NCI-H1930 (cell line): ENCODE measurements around the gene RXRA.
"Not testable (repeated sequence)": the region's sequence is repeated elsewhere in the genome, so short reads cannot be mapped to it uniquely, and the experiment has no call there.

Source experiments
- DNase-seq, 2 experiments: peaks; one replicate each; lab custom pipeline; 2025; lab: John Stamatoyannopoulos, UW

The RXRA gene

DNA sequence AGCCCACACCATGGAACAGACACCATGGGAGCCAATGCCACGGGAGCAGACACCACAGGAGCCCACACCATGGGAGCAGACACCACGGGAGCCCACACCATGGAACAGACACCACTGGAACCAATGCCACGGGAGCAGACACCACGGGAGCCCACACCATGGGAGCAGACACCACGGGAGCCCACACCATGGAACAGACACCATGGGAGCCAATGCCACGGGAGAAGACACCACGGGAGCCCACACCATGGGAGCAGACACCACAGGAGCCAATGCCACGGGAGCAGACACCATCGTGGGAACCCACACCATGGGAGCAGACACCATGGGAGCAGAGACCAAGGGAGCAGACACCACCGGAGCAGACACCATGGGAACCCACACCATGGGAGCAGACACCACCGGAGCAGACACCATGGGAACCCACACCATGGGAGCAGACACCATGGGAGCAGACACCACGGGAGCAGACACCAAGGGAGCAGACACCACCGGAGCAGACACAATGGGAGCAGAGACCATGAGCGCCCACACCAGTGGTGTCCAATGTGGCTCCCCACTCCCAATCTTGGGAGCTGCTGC, 17.5 kb upstream of the RXRA start:
- DNase-seq = not testable (repeated sequence)

DNA sequence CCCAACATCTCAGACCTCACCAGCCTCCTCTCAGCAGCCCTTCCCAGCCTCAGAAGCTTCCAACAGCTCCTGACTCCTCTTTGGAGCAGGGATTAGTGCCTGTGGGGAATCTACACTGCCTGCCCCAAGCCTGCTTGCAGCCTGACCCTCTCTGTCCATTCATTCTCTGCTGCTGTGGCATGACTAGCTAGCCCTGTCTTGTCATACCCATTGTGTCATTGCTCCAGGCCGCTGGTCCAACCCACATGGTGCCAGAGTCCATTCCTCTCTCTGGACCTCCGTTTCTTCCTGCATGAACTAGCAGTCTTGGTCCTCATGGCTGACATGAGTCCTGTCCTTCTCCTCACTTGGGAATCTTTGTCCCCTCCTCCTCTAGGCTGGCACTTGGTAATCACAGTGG, 12.8 kb upstream of the RXRA start:
- no peak for DNase-seq

DNA sequence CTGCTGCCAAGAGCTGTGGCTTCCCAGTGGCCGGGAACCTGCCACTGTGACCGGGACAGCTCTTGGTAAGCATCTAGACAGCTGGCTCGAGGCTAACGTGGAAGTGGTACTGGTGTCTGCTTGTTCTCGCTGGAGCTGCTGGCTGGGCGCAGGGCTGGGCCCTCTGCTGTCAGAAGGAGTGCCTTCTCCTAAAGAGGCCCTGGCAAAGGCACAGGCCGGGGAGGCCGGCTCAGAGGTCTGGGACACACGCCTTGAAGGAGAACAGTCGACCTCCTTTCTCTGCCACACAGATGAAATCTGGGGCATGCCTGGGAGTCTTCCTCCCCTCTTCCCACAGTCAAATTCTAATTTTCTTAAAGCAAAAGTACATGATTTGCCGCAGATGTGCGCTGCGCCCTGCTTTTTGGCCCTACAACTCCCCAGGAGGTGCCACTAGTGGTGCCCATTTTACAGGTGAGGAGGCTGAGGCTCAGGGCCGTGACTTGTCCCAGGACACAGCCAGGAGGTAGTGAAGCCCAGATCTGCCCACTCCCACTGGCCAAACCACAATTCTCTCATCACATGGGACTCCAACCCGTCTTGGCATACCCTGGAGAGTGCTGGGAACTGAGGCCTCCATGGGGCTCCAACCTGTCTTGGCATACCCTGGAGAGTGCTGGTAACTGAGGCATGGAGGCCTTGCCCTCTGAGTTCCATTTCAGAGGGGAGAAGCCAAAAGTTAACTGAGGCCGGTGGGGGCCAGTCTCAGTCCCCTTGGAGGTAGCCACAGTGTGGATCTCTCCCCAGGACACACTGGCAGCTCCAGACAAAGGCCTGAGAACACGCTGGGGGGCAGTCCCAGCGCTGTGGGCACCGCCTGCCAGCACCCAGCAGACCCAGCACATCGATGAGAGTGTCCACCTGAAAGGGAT, 12.0 kb upstream of the RXRA start:
- no peak for DNase-seq

DNA sequence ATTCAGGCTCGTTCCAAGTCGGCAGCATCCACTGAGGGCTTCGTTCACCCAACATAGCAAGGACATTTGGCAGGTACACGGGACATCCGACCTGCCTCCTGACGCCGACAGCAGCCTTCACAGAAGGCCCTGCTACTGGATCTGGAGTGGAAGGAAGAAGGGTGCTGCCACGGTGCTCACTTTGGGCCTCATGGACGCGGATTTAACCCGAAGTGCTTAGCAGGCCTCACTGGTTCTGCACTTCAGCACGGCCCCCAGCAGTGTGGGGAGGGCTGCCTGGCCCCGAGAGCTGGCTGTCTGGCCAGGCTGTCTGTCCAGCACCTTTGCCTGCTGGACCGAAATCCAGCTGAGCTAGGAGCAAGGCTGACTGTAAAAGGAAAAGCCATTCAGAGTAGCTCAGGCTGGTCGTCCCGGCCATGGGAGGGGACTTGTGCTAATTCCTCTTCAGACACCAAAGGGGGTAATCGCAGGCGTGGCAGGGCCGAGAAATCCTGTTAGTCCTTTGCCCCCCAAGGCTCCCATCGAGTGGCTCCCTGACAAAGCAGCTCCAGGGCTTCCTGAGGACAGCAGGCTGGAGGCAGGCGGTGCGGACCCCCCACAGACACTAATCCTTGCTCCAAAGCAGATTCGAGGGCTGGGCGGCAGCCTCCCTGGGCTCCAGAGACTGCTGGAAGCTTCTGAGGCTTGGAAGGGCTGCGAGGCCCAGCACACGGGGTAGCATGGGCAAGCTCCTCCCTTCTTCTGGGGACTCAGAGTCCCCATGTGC, 11.1 kb upstream of the RXRA start:
- DNase-seq = no peak

DNA sequence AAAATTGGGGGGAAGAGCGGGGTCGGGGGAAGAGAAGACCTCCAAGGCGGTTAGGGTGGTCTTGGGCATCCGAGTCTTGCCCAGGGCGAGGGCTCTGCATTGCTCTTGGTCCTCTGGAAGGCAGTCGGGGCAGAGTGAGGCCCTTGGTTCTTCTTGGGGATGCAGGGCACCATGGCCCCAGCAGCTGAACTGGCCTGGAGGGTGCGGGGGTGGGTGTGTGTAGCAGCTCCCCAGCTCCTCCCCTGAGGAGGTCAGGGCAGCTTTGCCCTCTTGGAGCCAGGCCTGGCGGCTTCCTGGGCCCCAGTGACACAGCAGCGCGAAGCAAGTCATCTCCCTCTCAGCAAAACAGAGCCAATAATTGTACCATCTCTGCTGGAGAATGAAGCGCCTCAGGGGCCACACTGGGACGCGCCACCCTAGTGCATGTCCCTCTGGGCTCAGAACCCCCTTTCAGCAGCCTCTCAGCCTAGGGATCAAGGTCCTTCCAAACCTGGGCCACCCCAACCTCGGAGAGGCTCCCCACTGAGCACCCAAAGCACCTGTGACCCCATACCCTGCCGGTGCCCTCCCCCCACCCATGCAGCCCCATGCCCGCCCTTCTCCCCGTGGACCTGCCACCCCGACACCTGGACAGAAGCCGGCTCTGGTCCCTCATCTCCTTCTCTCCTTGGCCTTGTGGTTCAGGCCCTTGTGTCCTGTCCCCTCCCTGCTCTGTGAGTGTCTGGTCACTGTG, 10.4 kb upstream of the RXRA start:
- no peak for DNase-seq

DNA sequence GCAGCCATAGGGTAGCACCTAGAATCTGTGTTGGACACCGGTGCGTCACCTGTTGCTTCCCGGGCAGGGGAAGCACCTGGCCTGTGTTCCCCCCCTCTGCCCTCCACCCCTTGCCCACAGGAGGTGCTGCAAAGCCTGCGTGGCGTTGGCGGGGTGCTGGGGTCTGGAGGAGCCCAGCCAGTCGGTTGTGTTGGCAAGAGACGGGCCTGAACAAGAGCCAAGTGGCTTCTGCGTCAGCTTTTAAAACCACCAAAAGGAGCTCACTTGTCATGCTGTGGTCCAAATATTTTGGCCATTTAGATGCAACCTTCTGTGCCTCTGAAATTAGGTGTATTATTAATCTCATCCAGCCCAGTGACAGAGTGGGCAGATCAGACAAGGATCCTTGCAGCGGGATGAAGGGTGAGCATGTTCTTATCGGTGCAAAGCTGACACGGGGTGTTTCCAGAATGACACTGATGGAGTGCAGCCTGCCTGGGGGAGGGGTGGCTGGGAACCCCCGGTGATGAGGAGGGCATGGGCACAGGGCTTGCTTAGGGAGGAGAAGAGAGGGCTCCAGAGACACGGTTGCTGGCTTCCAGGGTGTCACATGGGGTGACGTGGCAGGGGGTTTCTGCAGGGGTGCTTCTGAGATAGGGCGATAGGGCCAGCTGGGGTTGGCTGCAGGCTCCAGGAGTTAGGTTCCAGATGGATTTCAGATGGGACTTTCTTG, 9.7 kb upstream of the RXRA start:
- no peak for DNase-seq

DNA sequence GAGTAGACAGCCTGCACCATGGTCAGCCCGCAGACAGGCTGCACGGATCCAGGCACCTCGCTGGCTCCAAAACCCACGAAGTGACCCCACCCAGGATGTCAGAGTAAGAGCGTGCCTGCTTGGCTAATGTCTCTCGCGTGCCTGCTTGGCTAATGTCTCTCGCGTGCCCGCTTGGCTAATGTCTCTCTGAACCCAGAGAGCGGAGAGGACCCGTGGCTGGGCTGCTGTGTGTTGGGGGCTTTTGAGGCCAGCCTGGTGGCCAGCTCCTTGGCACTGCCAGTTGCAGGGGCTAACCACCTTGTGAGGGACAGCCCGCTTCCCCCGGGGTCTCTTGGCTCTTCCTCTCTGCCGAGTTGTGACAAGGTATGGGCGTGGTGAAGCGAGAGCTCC, 8.9 kb upstream of the RXRA start:
- DNase-seq = no peak

DNA sequence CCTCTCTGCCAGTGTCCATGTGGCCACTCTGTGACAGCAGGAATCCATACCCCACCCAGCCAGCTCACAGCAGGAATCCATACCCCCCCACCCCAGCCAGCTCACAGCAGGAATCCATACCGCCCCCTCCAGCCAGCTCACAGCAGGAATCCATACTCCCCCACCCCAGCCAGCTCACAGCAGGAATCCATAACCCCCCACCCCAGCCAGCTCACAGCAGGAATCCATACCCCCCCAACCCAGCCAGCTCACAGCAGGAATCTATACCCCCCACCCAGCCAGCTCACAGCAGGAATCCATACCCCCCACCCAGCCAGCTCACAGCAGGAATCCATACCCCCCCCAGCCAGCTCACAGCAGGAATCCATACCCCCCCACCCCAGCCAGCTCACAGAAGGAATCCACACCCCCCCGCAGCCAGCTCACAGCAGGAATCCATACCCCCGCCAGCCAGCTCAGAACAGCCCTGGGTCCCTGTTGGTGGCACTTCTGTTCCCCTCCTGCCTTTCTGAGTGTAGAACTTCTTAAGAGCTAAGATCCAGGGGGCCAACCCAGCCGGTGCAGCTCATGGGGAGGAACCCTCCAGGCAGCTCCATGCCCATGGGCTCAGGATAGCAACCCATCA, 8.4 kb upstream of the RXRA start:
- no peak for DNase-seq

DNA sequence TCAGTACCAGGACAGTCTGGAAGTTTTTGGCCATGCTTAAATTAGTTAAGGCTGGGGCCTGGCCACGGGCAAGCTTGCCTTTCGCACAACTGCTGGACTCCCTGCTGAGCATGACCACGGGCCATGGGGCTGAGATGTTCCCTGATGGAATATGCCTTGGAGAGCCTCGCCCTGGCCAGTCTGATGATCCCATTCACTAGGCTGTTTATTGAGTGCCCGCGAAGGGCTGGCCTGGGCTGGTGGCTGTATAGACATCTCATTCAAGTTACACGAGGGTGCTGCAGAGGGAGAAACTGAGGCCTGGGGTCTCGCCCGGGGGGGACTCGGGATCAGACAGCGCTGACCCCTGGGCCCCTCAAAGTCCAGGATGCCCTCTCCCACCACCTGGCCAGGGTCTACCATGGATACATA, 7.8 kb upstream of the RXRA start:
- no peak for DNase-seq

DNA sequence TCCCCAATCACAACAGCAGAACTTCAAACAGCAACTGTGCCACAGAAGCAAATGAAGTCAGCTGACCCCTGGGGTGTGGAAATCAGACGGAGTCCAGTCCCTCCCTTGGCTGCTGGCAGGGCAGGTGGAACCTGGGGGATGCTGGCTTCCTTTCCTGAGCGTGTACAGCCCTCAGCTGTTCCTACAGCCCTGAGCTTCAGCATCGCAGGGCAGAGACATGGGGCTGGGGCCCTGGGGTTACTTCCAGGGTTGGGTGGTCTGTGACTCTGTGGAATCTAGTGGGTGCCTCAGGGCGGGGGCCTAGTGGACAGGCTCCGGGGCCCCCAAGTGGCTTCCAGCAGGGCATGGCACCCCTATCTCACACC, 7.3 kb upstream of the RXRA start:
- DNase-seq = no peak

DNA sequence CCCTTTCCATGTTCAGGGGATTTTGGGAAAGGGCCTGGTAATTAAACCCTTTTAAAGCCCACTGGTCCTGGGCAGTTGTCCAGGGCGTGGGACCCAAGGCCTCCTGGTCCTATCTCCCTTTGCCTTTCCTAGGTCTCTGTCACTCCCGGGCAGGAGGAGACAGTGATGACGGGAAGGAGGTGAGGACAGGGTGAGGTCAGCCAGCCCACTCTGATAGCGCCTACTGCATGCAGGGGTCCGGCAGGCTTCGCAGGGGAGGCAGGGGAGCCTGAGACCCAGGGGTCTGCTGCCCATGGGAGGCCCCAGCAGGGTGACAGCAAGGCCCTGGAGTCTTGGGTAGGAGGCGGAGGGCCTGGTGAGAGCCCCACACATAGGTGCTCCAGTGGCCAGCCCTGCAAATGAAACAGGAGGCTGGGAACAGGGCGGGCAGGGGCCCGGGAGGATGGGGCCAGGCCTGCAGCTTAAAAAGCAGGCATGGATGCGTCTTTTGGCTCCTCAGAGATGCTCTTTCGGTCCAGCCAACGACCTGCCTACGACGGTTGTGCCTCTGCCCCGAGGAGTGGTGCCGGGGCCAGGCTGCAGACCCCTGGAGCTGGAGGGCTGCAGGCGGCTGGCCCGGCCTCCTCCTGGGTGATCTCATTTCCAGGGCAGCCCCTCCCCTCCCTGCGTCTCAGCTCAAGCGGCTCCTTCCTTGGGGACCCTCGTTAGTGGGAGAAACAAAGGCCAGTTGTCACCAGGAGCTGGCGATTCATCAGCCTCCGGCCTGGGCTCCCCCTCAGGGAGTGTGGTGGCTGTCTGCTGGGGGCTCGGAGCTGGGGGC, 6.7 kb upstream of the RXRA start:
- no peak for DNase-seq

DNA sequence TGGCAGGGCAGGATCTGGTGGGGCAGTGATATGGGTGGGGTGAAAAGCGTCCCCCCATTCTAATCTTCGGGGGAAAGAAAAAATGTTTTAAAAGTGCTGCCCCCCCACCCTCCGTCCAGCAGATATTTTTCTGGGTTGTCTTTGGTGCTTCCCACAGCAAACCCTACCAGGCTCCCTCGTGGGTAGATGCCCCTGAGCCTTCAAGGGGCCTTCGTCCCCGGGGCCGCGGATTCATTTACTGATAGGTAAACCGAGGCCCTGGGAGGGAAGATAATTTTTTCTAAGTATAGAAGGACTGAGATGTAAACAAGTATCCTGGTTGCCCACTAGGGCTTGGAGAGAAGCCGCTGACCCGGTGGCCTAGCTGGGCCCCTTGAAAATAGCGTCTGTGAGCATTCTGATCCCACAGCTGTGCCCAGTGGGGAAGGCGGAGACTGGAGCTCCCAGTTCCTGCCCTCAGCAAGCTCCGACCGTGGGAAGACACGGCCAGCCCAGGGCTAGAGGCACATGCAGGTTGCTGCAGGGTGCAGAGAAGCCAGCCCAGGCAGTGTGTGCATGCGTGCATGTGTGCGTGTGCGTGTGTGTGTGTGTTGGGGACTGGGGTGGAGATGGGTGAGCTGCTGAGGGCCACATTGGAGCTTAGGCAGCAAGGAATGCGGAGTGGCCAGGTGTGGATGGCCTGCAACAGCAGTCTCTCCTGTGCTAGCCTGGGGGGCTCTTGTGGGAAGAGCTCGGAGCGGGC, 6.0 kb upstream of the RXRA start:
- no peak for DNase-seq

DNA sequence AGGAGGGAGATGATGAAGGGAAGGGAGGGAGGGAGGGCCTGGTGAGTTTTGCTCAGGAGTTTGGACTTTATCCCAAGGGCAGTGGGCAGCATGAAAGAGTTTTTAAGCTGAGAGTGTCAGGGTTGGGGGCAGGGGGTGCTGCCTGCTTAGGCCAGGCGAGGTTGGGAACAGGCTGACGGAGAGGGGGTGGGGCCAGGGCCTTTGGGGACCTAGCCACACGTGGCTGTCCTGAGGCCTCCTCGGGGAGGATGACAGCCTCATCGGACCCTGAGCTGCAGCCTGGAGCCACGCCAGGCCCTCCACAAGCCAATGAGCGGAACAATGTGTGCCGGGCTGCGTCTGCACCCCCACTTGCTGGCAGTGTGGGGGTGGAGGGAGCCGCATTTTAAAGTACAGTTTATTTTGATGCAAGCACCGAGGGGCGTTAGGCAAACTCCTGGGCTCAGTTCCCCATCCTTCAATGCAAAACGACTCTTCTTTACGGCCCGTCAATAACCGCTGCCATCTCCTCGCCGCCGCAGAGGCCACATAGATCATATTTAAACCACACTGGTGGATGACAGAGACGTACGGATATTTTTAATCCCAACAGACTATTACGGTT, 5.3 kb upstream of the RXRA start:
- no peak for DNase-seq

DNA sequence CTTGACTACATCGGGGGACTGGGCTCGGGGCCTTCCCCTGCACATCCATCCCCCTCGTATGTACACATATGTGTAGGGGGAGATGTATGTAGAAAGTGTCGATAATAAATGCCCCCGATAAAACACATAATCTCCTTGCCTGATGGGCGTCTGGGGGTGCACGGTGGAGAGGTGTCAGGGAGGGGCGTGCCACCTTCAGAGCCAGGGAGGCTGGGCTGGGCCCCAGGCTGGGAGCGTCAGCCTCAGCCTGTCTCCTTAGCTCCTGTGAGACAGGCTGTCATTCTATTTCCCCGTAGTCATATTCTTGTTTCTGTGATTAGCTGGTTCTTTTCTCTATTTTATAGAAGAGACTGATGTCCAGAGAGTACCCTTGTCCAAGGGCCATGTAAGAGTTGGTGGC, 4.7 kb upstream of the RXRA start:
- no peak for DNase-seq

DNA sequence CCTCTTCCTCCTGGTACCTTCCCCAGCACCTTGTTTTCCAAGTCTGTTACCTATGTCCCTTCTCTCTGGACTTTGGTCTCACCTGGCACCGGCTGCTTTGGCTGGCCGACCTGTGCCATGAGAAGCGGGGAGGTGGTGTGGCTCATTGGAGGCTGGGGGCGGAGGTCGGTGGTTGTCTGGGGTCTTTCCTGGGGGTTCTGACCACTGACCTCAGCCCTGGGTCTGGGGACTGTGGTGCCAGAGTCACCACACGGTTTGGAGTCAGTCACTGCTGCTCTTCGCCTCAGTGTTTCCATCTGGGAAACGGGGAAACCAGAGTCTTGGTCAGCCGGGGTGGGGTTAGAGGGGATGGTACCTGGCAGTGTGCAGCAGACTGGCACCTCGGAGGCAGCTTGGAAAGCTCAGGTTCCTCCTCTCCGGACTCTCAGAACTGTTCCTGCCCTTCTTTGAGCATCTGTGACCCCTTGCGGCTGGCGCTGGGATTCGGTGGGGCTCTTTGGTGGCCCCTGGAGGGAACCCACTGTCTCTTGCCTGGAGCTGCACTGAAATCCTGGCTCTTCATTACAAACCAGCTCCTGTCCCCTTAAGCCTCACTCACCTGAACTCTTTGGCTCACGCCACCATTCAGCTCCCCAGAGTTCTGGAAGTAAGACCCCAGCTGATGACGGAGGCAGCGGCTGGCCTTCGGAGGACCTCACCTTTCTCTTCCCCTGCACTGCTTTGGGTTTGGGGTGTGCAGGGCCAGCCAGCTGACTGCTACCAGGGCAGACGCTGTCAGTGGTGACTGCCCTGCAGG, 4.1 kb upstream of the RXRA start:
- DNase-seq = no peak

DNA sequence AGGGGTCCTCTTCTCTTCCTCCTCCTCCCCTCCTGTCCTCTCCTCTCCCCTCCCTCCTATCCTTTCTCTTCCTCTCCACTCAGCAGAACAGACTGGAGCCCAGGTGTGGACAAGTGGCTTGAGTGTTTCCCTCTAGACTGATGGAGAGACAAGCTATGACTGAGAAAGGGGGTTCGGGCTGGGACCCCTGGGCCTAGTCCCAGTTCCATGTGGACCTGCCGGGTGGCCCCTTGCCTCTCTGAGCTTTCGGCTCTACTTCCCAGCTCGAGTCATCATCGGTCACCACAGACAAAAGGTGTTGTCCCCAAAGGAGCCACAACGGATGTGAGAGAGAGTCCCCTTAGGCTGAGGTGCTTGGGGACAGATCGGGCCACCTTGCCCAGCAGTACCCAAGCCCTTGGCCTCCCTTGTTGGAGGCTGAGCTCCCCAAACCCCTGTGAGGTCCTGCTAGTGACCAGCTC, 3.4 kb upstream of the RXRA start:
- DNase-seq = no peak

DNA sequence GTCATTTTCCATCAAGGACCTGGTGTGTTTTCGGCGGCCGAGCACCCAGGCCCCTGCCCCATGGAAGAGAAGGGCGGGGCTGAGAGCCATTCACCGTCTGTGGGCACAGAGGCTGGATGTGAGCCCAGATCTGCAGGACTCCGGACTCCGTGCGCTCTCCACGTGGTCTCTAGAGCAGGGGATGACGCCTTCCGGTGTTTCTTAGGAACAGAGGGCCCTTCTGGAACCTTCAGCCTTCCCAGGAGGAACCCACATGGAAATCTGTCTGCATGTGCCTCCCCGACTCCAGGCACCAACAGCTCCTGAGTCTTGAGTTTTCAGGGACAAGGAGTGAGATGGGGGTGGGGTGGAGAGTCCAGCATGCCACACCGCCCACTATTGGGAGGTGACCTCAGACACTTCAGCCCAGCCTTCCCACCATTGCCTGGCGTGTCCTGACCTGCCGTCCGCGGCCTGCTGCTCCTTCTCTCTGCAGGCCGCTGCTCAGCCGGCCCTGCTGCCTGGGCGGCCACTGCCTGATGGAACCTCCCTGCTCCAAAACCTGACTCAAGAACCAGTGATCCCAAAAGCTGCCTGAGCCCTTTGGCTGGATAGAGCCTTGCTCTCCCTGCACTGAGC, 2.4 kb upstream of the RXRA start:
- DNase-seq = no peak
